ENCODE measurements around the gene CIB2. TPM values are rescaled to one million over a fixed set of nuclear protein-coding genes. Genes with fewer than 3 reads are reported as not detected.

CIB2 gene
- total RNA-seq, 4 donors from 2014 or later = 17.5 to 70.9 (median 21.0) TPM

GRCh38 chr15:78167227-78167888, 36.1 kb upstream of the CIB2 start:
- no peak overlapping the region for H3K4me3 ChIP-seq
- H3K36me3 ChIP-seq = peaks cover 0 to 99% (median 2%) of the 10 kb centered on the region in 3 donors
- peak in 1 of 3 donors; percentile 40 for DNase-seq
- H3K27me3 ChIP-seq = no peaks in the 10 kb centered on the region
- H3K4me1 ChIP-seq = peaks cover 0 to 12% (median 5%) of the 10 kb centered on the region in 4 donors
- H3K9me3 ChIP-seq = no peaks in the 10 kb centered on the region
- no peak for TF ChIP-seq CTCF (IDR thresholded peaks at IDR 0.05)
- TF ChIP-seq POLR2A (IDR thresholded peaks at IDR 0.05) = no peak
- peak overlapping the region in 1 of 4 donors; percentile 57 for H3K27ac ChIP-seq

GRCh38 chr15:78164010-78164409, 32.8 kb upstream of the CIB2 start:
- no peaks in the 10 kb centered on the region for H3K27me3 ChIP-seq
- peaks cover 2 to 99% (median 3%) of the 10 kb centered on the region in 3 donors for H3K36me3 ChIP-seq
- DNase-seq = peak in 1 of 3 donors; percentile 0
- no peak overlapping the region for H3K4me3 ChIP-seq
- no peak for TF ChIP-seq CTCF (IDR thresholded peaks at IDR 0.05)
- no peak for TF ChIP-seq POLR2A (IDR thresholded peaks at IDR 0.05)
- H3K4me1 ChIP-seq = peaks cover 0 to 10% (median 2%) of the 10 kb centered on the region in 4 donors
- H3K9me3 ChIP-seq = no peaks in the 10 kb centered on the region
- no peak overlapping the region for H3K27ac ChIP-seq

- Histone ChIP-seq H3K4me1 (no peaks in the 10 kb centered on the region), H3K36me3 (peaks cover 2 to 93% (median 3%) of the 10 kb centered on the region in 3 donors), H3K4me3 (no peak overlapping the region), H3K27me3 (no peaks in the 10 kb centered on the region), H3K27ac (no peak overlapping the region), H3K9me3 (no peaks in the 10 kb centered on the region)
- DNase-seq = peak in 1 of 3 donors; percentile 42
- no peak for TF ChIP-seq POLR2A (IDR thresholded peaks at IDR 0.05)
- no peak for TF ChIP-seq CTCF (IDR thresholded peaks at IDR 0.05)
These were observed 30.8 kb upstream of the CIB2 start for GRCh38 chr15:78162038-78162437.

GRCh38 chr15:78159395-78159794, 28.1 kb upstream of the CIB2 start:
- peaks cover 2 to 80% (median 3%) of the 10 kb centered on the region in 3 donors for H3K36me3 ChIP-seq
- peaks cover 0 to 14% (median 0%) of the 10 kb centered on the region in 4 donors for H3K4me1 ChIP-seq
- no peak overlapping the region for H3K27ac ChIP-seq
- no peak overlapping the region for H3K4me3 ChIP-seq
- H3K9me3 ChIP-seq = no peaks in the 10 kb centered on the region
- TF ChIP-seq CTCF (IDR thresholded peaks at IDR 0.05) (no peak), POLR2A (IDR thresholded peaks at IDR 0.05) (no peak)
- H3K27me3 ChIP-seq = no peaks in the 10 kb centered on the region
- no peak for DNase-seq

- no peaks in the 10 kb centered on the region for H3K9me3 ChIP-seq
- DNase-seq = no peak
- H3K4me3 ChIP-seq = no peak overlapping the region
- H3K36me3 ChIP-seq = peaks cover 0 to 58% (median 3%) of the 10 kb centered on the region in 3 donors
- no peaks in the 10 kb centered on the region for H3K27me3 ChIP-seq
- H3K4me1 ChIP-seq = peaks cover 0 to 14% (median 0%) of the 10 kb centered on the region in 4 donors
- no peak overlapping the region for H3K27ac ChIP-seq
- TF ChIP-seq CTCF (IDR thresholded peaks at IDR 0.05) (no peak), POLR2A (IDR thresholded peaks at IDR 0.05) (no peak)
These were observed 26.0 kb upstream of the CIB2 start for GRCh38 chr15:78157203-78157602.

All from Peyer's patch (tissue), 4 donors.